ENCODE data around the gene NPAS4.
A peak's percentile ranks its signal among the peaks of the same experiment; 100 is the strongest.
"Not testable (repeated sequence)": the region's sequence is repeated elsewhere in the genome, so short reads cannot be mapped to it uniquely, and the experiment has no call there.

Gene NPAS4

DNA sequence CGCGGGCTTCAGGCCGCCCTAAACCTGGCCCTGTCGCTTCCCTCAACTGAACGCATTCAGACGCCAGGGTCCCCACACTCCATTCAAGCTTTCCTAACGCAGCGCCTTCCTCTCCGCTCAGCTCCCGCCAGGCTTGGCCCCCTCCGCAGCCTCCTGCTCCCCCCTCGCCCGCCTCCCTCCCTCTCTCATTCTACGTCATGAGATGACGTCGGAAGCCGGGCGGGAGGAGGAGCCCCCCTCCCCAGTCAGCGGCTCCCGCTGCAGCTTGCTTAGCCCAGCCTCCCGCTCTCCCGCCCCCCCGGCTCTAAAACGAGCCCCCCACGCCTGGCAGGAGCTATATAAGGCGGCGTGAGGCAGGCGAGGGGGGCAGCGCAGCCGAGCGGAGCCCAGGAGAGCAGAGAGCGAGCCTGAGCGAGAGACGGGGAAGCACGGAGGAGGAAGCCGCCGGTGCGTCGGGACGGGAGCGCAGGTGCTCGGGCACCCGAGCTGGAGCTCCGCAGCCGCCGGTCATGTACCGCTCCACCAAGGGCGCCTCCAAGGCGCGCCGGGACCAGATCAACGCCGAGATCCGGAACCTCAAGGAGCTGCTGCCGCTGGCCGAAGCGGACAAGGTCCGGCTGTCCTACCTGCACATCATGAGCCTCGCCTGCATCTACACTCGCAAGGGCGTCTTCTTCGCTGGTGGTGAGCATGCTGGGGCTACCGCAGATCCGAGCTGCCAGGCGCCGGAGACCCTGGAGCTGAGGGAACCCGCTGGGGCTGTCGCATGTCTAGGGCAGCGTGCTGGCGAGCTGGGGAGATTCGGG, at the start of gene NPAS4:
NPAS4 (plus strand) TSS at position 365 of the 806 bp plus-strand sequence; CDS start at position 510, 145 bp downstream.
- TF ChIP-seq, protein P1, sequence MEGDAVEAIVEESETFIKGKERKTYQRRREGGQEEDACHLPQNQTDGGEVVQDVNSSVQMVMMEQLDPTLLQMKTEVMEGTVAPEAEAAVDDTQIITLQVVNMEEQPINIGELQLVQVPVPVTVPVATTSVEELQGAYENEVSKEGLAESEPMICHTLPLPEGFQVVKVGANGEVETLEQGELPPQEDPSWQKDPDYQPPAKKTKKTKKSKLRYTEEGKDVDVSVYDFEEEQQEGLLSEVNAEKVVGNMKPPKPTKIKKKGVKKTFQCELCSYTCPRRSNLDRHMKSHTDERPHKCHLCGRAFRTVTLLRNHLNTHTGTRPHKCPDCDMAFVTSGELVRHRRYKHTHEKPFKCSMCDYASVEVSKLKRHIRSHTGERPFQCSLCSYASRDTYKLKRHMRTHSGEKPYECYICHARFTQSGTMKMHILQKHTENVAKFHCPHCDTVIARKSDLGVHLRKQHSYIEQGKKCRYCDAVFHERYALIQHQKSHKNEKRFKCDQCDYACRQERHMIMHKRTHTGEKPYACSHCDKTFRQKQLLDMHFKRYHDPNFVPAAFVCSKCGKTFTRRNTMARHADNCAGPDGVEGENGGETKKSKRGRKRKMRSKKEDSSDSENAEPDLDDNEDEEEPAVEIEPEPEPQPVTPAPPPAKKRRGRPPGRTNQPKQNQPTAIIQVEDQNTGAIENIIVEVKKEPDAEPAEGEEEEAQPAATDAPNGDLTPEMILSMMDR (IDR thresholded peaks at IDR 0.05), result no peak
- Histone ChIP-seq H3K27ac (peak within 1 kb of the TSS in 1 of 2 donors; percentile 27), H3K4me3 (peak within 1 kb of the TSS; percentile 6)
- DNase-seq (ENCODE audit: low spot score), result no peak

DNA sequence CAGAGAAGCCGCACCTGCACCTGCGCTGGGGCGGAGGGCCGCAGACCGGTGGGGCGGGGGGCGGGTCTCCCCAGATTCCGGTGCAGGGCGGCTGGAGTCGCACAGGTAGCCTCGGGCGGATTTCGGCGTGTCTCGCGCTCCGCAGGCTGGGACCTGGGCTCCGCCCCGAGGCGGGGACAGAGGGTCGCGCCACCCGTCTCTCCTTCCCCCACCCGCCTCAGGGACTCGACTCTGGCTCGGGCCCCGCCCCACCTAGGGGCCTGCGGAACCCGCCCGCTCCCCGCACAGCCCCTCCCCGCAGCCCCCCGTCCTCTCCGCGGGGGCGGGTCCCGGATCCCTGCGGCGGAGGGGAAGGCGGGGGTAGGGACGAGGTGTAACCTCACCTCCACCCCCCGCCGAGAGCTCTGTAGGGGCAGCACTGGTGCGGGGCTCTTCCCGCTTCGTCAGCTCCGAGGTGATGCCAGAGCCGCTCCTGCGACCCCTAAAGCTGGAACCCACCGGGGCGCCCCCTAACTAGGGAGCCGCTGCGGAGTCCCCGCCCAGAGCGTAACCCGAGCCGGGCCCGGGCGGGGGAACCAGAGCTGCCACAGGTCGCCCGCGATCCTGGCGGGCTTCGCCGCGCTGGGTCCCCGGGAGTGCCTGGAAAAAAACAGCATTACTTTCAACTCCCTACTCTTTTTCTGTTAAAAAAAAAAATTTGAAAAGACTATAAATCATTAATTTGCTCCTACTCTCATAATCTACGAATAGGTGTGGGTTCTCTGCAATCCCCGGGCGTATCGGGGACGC, 49.0 kb upstream of the NPAS4 start, which contains the start of gene SLC29A2:
SLC29A2 (minus strand) TSS at position 134 of the 789 bp plus-strand sequence. CDS start 169 bp downstream, outside the sequence.
- DNase-seq (ENCODE audit: low spot score), result no peak
- Histone ChIP-seq H3K4me3 (peak within 1 kb of the TSS; percentile 92), H3K27ac (peak within 1 kb of the TSS; percentile 37 to 53)
- TF ChIP-seq, protein P1 (IDR thresholded peaks at IDR 0.05), result no peak

DNA sequence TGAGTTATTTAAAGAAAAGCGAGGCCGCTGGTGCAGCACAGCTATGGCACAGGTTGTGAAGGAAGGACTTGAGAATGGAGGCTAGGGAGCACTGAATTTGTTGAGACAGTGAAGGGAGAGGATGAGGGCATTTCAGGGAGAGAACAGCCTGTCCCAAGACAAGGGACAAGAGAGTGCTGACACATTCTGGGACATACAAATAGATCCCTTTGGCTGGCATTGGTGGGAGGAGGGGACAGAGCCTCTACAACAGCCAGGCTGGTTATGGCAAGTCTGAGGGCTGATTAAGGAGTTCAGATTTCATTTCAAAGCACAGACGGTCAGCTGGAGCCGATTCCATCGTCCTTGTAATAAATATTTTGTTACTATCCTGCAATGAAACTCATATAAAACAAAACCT, 47.6 kb upstream of the NPAS4 start:
- TF ChIP-seq, protein P1 (IDR thresholded peaks at IDR 0.05), result no peak
- DNase-seq (ENCODE audit: low spot score), result no peak
- Histone ChIP-seq H3K27ac (no peak overlapping the region), H3K4me3 (no peak overlapping the region)

DNA sequence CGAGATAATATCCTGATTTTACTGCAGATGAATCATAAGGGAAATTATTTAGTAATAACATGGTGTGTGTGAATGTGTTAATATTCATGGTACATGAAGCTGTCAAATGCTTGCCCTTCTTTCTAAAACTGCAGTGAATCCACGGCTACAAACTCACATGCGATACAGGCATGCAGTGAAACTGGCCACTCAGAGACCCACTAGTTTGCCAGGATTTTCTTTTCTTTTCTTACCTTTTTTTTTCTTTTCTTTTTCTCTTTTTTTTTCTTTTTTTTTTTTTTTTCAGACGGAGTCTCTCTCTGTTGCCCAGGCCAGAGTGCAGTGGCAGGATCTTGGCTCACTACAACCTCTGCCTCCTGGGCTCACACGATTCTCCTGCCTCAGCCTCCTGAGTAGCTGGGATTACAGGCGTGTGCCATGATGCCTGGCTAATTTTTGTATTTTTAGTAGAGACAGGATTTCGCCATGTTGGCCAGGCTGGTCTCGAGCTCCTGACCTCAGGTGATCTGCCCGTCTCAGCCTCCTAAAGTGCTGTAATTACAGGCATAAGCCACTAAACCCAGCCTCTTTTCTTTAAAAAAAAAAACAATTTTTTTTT, 47.0 kb upstream of the NPAS4 start:
- DNase-seq (ENCODE audit: low spot score); H3K4me3 ChIP-seq; H3K27ac ChIP-seq: not testable (repeated sequence)

DNA sequence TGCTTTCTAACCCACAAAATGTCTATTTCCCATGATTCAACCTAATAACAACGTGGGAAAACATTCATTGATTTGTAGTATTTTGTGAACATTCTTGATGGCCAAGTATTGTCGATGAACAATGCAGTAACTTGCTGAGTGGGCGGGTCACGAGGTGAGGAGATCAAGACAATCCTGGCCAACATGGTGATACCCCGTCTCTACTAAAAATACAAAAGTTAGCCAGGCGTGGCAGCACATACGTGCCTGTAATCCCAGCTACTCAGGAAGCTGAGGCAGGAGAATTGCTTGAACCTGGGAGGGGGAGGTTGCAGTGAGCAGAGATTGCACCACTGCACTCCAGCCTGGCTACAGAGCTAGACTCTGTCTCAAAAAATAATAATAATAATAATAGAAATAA, 40.6 kb upstream of the NPAS4 start:
- not testable (repeated sequence) for H3K4me3 ChIP-seq; DNase-seq (ENCODE audit: low spot score); H3K27ac ChIP-seq

DNA sequence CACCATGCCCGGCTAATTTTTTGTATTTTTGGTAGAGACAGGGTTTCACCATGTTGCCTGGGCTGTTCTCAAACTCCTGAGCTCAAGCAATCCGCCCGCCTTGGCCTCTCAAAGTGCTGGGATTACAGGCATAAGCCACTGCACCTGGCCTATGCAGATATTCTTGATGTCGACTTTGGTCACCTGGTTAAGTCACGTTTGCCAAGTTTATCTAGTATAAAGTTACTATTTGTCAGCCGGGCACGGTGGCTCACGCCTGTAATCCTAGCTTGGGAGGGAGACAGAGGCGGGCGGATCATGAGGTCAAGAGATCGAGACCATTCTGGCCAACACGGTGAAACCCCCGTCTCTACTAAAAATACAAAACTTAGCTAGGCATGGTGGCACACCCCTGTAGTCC, 36.5 kb upstream of the NPAS4 start:
- not testable (repeated sequence) for H3K27ac ChIP-seq; H3K4me3 ChIP-seq; DNase-seq (ENCODE audit: low spot score)

DNA sequence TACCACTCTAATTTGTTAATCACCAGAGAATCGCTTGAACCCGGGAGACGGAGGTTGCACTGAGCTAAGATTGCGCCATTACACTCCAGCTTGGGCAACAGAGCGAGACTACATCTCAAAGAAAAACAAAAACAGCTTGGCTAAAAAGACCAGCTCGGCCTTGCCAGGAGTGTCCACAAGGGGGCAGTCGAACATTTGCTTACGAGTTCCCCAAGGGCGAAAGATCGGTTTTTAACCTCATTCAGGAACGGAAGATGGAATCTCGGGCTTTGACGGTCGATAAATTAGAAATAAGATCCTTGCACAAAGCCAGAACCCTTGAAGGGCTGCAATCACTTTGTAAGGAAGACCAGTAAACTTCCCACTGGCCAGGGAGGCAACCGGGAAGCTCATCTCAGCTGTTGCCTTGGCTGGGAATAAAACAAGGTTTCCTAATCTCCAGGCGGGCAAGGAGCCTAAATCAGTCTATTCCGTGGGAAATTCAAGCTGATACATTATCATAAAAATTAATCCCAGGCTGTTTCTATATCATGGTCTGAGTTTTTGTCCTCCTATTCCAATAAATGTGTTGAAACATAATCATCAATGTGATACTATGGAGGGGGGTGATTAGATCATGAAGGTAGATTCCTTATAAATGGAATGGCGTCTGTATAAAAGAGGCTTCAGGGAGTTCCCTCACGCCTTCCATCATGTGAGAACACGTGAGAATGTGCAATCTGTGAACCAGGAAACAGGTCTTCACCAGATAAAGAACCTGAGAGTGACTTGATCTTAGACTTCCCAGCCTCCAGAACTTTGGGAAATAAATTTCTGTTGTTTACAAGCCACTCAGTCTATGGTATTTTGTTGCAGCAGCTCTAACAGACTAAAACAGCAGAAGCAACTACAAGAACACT, 34.4 kb upstream of the NPAS4 start:
- DNase-seq (ENCODE audit: low spot score), result peak; percentile 84
- Histone ChIP-seq H3K4me3 (peak overlapping the region; percentile 54), H3K27ac (no peak overlapping the region)
- TF ChIP-seq, protein P1 (IDR thresholded peaks at IDR 0.05), result peak; percentile 89

All from coronary artery (tissue), 2 donors.